GM19397 (cell line): ENCODE measurements around the gene RRBP1.

Experiments used
- ATAC-seq: cut with Tn5 transposase; IDR thresholded peaks from one replicate; pipeline ENCODE4 v1.9.1; 2021; ENCODE audit warnings: mild to moderate bottlenecking, moderate library complexity; ENCODE audit not compliant: unreplicated experiment

RRBP1 gene

DNA sequence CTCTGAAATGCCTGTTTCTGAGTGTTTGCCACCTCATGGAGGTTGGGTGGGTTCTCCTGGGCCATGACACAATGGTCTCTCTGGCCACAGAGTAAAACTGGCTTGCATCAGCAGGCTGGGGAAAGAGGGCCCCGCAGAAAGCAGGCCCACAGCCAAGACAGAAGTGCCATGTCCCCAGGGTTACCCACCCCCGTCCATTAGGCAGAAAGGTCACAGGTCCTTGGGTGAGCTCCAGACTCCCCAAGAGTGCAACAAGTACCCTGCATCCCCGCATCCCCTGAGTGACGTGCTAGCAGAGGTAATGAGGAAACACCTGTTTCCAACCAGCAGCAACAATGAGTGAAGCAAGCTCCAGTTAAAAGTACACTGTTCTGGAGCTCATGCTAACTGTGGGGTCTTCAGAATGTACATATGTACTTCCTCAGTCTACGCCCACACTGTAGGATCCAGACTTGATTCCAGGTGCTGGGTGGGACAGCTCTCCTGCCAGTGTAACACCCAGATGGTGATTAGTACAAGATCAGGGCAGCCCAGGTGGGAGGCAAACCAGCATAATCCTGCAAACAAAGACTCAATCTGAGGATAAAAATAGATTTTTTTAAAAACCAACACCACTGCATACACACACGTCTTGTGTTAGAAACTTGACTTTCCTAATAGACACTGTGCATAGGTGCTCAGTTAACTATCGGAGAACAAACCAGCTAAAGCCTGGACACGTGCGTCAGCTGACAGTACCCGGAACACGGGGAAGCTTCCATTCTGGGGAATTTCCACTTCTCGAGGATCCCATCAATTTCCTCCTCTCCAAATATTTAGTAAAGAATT is 31.5 kb downstream of the RRBP1 start:
- ATAC-seq, result no peak

DNA sequence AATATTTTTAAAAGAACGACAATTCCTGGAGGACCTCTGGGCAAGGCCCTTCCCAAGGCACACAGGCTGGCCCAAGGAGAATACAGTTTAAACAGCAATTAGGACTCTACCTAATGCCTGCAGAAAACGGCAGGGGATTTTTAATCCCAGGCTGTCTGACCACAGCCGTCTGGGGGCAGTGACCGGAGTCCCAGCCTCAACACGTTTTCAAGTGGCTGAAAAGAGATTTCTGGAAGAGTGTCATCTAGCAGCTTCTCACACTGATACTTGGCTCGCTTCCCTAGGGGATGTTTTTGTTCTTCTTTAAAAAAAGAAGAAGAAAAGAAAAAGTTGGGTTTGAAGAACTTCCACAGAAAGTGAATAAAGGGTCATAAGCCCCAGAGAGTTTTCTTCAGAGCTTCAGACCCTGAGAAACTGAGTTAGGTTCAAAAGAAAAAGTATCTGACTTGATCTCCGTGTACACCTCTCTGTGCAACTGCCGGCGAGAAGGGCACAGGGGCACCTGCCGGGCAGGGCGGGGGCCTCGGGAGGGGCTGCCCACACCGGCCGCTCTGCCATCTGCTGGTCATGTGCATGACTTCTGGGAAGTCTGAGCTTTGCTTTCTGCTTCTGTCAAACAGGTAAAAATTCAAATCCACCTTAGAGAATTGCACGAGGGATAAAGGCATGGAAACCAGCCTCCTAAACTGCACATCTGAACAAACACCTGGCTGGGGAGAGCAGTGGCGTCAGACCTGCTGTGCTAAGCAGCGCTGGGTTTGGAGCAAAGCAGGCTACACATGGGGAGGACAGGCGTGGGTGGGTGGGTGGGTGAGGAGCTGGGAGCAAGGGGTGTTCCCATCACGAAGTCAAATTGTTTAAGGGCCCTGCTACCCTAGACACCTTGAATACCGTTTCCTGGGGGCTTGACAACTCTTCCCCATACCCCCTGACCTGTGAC is 33.0 kb downstream of the RRBP1 start:
- no peak for ATAC-seq

DNA sequence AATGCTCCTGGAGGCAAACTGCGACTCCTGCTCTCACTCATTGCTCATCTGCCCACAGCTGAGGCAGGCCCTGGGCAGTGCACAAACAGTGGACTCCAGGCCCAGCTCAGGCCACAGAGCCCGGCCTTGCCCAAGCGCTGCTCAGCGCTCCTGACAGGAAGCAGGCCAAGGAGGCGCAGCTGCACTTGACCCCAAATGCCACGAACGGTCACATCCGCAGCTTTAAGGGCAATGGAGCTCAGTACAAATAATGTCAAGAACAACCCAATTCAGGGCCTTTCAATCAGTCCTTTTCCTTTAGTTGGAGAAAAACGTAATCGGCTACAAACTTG is 33.8 kb downstream of the RRBP1 start:
- no peak for ATAC-seq

DNA sequence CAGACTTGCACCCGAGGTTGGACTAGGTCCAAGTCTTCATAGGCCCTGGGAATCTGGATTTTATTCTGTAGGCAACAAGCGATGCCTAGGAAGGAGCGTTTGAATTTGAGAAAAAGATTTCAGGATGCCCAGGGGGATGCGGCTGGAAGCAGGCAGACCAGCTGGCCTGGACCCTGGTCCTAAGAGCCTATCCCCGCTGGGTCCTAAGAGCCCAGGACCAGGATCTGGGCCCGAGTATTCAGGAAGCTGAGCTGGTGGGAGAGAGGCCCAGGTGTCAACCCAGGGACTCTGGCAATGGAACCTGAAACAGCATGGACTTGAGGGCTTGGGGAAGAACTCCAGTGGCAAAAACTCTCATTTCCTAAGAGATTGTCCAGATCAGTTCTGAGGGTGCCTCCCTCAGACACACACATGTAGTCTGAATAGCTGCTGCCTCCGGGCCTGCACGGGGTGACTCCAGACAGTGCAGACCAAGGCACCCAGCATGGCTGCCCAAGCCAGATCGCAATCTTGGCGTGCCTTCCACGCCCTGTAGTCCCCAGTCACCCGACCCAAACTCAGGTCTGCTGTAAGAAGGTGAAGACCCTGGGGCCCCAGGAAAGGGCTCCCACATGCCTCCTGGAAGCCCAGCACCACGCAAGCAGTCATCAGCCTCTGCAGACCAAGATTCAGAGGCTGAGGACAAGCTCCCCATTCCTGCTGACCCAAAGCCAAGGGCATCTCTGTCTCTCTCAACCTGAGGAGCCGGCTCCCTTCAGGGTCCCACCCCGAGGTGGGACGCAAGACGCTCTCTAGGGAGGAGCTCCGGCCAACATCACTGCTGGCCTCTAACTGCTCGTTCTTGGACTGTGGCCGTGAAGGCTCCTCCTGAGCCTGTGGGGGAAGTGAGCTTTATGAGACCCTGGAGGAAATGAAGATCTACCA is 34.4 kb downstream of the RRBP1 start:
- ATAC-seq, result no peak

DNA sequence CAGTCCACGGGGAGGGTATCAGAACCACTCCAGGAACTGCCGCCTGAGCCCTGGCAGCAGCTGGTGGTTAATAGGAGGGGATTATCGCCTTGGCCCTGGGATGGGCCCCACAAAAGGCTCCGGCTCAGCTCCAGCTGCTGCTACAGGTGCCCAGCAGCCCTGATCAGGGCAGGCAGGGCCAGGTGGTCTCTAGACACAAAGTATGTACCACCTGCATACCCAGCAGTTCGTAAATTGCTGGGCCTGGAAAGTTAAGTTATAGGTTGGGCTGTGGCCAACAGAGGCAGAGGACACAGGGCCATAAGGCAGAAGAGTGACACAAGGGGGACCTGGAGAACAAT is 35.1 kb downstream of the RRBP1 start:
- no peak for ATAC-seq

DNA sequence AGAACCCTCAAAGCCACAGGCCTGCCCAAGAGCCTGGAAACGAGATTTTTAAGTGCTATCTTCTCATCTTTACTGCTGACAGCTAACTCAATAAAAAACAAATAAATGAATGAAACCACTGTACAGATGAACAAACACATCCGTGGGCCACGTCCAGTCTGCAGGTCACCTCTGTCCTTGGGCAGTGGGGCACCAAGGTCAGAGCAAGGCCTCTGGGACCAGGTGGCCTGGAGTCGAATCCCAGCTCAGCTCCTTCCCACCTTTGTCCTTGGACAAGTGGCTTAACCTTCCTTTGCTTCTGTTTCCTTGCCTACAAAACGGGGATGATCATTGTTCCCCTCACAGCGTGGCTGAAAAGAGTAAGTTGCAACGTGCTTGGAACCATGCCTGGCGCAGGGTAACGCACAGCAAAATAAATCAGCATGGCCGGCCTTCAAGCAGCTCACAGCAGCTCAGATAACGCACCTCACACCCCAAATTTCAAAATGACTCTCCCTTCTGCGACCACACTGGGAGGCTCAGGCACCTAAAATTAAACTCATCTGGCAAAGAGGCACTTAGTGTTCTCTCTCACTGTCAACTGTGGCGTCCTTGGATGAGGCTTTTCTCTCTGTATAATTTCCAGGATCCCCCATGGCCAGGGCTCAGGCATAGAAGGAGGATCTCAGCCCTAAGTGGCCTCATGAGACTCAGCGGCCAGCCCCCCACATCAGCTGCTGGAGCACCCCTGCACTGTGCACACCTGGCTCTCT is 35.7 kb downstream of the RRBP1 start:
- ATAC-seq, result no peak

DNA sequence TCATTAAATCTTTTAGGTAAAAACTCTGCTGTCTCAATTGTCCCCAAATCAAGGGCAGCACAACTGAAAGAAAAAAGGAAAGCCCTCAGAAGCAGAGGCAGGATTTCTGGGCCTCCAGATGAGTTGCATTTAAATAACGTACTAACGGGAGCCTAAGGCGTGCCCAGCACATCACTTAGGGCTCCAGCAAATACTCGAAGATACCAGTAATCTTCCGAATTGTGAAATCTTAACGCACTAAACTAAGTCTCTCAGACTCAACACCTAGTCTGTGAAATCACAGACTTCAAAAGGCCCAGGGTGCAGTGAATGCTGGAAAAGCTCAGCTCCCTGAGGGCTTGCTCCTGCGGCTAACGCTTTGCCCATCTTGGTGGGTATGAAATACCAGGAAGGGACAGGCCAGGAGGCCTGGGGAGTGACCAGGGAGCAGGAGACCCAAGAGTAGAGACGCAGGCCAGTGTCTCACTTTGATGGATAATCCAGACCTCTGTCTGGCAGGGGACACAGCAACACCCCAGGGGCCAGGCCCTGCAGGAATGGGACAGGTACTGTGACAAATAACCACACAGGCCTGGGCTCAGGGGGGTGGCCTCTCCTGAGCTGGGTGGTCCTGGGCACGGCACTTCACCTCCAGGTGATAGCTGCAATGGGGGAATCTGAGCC is 36.4 kb downstream of the RRBP1 start:
- no peak for ATAC-seq

DNA sequence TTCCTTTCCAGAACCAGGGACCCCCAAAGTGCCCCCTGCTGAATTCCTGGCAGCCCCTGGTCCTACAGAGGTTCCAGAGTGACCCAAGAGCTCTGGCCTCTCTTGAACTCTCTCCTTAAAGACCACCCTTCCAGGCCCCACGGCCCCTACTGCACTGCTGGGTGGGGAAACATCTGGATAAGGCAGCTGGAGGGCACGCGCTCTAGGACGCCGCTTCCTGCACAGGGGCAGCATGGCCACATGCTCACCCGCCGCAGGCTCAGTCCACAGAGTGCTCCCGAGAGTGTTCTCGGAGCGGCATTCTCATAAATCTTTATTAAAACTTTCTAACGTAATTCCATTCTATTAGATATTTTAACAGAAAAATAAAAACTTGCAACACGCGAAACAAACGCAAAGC is 37.0 kb downstream of the RRBP1 start:
- no peak for ATAC-seq

DNA sequence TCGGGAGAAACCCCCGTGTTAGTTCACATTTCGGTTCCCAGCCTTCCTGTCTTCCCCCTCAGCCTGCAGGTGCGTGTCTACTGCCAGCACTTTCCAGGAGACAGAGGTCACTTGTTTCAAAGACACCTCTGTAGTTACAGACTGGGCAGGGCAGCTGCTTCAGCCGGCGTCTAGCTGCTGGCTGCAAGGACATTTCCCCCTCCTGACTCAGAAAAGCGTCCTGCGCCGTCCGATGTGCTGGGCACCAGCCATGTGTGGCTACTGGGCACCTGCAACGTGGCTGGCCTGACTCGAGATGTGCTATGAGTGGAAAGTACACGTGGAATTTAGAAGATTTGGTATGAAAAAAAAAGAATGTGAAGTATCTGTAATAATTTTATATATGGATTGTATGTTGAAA is 37.6 kb downstream of the RRBP1 start:
- no peak for ATAC-seq

DNA sequence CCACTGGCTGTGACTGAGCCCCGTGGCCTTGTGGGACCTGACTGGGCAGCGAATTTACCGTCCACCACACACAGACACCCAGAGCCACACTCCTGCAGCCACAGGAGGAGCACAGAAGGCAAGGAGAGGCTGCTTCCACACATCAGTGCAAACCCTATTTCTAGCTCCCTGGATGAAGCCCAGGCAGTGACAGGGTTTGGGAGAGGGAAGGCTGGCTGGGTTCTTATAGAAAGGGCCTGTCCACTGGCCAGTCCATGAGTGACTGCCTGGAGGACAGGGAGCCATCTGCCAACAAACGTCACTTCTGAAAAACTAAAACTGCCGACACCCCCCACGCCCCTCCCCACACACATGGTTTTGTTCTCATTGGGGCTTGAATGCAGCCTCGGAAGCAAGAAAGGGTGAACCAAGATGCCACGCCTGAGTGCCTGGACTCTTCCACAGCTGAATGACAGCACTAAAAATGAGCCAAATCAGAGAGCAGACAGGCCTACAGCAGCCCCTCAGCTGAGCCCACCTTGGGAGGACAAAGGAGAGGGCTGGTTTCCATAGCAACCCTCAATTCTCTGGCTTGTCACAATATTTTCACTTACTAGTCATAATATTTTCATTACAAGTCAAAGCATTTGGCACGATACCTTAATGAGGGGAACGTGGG is 38.4 kb downstream of the RRBP1 start:
- no peak for ATAC-seq

DNA sequence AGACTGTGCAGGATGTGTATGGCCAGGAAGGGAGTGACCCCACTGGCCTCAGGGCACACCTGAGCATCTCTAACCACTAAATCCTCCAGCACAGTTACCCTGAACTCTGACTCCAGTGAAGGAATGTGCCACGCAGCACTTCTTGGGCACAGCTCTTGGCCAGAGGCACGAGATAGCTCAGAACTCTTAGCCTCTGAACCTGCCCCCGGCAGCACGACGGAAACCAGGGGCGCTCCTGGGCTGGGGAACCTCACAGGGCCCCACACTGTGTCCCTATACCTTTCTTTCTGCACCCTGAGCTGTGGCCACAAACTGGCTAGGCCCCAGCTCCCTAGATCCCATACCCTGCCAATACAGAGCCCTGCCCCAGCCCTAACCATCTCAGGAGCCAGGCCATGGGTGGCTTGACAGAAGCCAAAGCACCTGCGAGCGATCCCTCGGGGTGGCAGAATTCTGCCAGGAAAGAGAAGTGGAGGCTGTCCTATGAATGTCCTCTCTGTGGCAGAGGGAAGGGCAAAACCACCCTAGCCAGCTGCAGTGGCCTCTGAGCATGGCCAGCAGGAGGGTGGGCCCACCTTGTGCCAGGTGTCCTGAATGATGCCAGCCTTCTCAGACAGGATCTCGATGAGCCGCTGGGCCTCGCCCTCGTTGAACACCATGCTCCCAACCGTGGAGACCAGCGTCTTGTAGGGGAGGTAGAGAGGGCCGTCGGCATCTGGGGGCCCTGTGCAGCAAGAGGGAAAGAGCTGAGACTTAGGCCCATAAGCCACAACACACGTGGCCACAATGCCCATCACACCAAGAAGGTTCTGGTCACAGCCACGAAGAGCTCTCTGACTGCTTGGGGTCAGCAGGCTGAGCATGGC is 39.4 kb downstream of the RRBP1 start:
- no peak for ATAC-seq

DNA sequence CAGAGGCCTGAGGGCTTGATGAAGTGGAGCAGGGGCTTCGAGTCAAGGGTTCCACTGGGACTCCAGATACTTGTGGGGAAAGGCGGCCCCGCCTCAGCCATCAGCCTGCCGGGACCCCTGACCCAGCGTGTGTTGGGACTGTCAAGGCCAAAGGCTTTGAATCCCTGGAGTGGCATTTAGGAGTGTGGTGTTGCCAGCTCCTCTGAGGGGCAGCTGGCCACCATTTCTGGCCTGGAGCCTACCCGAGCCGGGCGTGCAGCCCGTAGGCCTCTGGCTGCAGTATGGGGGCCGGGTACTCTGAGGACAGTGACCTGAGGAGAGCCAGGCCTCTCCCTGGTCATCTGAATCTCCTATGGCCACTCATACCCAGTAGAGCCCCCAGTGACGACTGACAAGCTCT is 40.0 kb downstream of the RRBP1 start:
- no peak for ATAC-seq

DNA sequence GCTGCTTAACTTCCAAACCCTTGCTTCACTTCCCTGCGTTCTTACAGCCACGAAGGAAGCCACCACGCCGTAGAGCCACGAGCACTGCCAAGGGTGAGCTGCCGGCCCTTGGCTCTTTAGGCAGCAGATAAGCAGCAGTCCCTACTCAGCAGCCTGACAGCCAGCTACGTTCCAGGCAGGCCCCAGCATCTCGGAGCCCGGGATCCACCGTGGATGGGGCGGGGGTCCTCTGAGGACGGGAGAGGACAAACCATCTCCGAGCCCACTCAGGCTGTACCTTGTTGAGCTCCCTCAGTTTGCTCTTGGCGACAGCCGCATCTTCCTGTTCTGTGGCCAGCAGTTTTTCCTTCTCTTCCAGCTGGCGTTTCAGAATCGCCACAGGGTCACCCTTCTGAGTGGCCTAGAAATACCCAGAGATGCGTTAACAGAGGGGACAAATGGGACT is 40.5 kb downstream of the RRBP1 start:
- no peak for ATAC-seq

DNA sequence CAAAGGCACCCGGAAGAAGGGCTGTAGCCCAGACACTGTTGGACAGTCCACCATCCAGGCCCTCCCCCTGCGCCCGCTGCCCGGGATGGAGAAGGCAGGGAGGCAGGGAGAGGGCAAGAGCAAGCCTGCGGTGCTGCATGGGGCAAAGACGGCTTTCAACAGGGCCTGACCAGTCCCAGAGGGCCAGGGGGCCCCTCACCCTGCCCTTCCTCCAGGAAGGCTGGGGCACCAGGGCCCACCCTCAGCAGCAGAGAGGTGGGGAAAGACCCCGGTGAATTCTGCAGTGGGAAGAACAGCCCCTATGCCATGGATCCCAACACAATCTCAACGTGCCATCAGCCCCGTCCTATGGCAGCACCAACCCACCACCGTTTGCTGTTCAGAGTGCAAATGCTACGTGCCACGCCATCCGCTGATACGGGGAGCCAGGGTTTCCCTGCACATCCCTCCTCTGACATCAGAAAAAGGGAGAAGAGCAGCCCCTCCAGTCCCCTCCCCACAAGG is 41.1 kb downstream of the RRBP1 start:
- no peak for ATAC-seq

DNA sequence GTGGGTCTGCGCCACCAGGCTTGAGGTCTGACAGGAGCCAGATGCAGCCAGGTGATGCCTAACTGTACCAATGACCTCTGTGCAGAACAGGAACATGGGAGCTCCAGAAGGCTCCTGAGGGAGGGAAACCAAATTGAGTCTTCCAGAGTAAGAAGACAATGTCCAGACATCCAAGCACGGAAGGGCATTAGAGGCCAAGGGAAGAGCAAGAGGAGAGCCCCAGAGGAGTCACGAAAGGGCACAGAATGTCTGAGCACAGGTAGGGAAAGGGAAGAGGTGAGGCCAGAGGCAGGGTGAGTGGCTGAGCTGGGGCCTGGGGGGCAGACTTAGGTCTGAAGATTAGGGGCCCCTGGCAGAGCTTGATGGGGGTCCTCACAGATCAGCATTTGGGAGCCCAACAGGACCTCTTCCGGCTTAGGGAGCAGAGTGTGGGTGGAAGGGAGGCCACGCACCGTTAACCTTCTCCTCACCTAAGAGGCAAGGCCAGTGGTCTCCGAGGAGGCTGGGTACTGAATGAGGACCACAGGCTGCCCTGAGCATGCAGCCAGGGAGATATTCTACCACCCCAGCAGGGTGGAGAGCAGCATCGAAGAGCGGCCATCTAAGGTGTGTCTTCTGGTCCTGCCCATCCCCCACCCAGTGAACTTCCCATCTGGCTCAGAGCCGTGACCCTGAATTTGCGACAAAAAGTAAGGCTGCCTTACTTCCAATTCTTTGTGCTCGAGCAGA is 41.7 kb downstream of the RRBP1 start:
- ATAC-seq, result no peak

DNA sequence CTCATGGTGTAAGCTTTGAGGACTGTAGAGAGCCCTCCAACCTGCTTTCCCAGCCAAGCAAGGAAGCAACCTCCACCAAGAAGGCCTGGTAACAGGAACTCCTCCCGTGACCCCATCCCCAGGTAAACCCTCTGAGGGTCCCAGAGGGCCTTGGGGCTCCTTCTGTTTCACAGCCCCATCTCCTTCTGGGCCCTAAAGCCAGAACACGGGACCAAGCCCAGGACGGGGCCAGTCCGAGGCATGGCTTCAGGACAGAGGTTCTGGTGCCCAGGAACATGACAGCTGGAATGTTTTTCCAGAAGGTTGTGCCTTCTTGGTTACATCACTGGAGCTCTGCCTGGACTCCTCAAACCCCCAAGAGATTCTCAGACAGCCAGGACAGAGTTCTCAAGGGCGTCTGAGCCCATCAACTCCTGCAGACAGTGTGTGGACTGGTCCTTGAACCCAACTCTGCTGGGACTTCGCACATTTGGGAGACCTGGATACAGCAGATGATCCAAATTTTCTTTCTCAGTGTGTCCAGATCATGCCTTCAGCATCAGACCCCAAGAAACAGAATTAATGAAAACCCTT is 43.1 kb downstream of the RRBP1 start:
- no peak for ATAC-seq

DNA sequence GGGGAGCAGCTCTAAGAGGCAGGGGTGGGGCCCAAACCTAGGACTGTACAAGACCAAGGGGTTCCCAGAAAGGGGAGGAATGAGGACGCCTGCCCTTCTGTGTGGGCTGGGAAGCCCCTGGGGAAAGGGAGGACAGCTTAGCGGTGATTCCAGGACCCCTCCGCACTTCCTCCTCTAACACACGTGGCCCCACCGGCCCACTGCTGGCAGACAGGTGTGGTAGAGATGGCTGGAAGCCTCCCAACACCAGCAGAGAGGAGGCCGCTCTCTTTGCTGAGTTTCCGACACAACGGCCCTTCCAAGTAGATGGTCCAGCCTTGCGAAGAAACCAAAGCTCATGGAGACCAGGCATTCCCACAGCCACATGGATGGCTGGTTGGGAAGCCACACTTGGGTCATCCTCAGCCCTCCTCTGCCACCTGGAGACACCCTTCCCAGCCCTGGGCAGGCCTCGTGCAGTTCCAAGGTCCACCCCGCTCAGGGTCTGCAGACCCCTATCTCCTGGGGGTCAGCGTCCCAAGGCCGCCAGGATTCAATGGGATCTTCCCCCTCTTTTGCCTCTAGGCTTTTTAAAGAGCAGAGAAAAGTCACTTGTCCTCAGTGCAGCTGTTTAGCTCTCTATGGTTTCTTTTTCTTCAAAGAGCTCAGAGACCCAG is 43.9 kb downstream of the RRBP1 start:
- no peak for ATAC-seq
